A673 (cell line): ENCODE measurements around the gene ALB. TPM values are rescaled to one million over a fixed set of nuclear protein-coding genes. Genes with fewer than 3 reads are reported as not detected.

Experiments used
- BruUV-seq: library from RNA; stranded (reverse); fragments of 400-500 nt; replicated peaks from 2 replicates; lab custom pipeline; 2021; lab: Mats Ljungman, UMichigan
- CTCF ChIA-PET: fragments of 300-600 bp; sonication (Branson Sonifier 250); formaldehyde crosslinking; loops from one replicate; lab custom pipeline; 2022; ENCODE audit warnings: antibody characterized with exemption; lab: Charles Lee
- POLR2A ChIA-PET: fragments of 300-600 bp; sonication (Branson Sonifier 250); formaldehyde crosslinking; loops from one replicate; lab custom pipeline; 2022; ENCODE audit warnings: antibody characterized with exemption; ENCODE audit not compliant: low non-redundant PET; lab: Charles Lee
- DNase-seq: peaks from one replicate; pipeline ENCODE4 v3.0.0-alpha.2; 2015; ENCODE audit warnings: low spot score
- H3K27ac ChIP-seq: fragments of 200-600 bp; sonication (generic); 2 replicates; pipeline ENCODE4 v1.5.1; 2016; ENCODE audit warnings: mixed run types, low read depth, mild to moderate bottlenecking, mixed read lengths, antibody characterized with exemption, low read length; ENCODE audit not compliant: poor library complexity, severe bottlenecking
- H3K27me3 ChIP-seq: fragments of 200-600 bp; sonication (generic); replicated peaks from 2 replicates; pipeline ENCODE4 v1.6.1; 2017; ENCODE audit warnings: mixed run types, low read depth, mild to moderate bottlenecking, mixed read lengths, antibody characterized with exemption, low read length; ENCODE audit not compliant: insufficient read depth, poor library complexity
- H3K36me3 ChIP-seq: fragments of 200-600 bp; sonication (generic); 2 replicates; pipeline ENCODE4 v1.6.1; 2016; ENCODE audit warnings: mixed run types, mild to moderate bottlenecking, mixed read lengths, antibody characterized with exemption, low read length; ENCODE audit not compliant: insufficient read depth, poor library complexity, severe bottlenecking
- H3K4me1 ChIP-seq: fragments of 200-600 bp; sonication (generic); 2 replicates; pipeline ENCODE4 v1.6.1; 2017; ENCODE audit warnings: mixed run types, mild to moderate bottlenecking, mixed read lengths, antibody characterized with exemption, low read length; ENCODE audit not compliant: insufficient read depth, poor library complexity, severe bottlenecking
- H3K4me3 ChIP-seq: fragments of 200-600 bp; sonication (generic); 2 replicates; pipeline ENCODE4 v1.5.1; 2016; ENCODE audit warnings: low read depth, mixed run types, mild to moderate bottlenecking, mixed read lengths, low read length; ENCODE audit not compliant: poor library complexity, severe bottlenecking
- H3K9me3 ChIP-seq: fragments of 200-600 bp; sonication (generic); 2 replicates; pipeline ENCODE4 v1.6.1; 2016; ENCODE audit warnings: mixed run types, low read depth, mild to moderate bottlenecking, mixed read lengths, antibody characterized with exemption, low read length; ENCODE audit not compliant: poor library complexity, severe bottlenecking
- EZH2 ChIP-seq: fragments of 200-600 bp; sonication (generic); IDR thresholded peaks from 2 replicates; pipeline ENCODE4 v1.6.1; 2017; ENCODE audit warnings: borderline replicate concordance, low read depth, mild to moderate bottlenecking, mixed read lengths, antibody characterized with exemption, low read length; ENCODE audit not compliant: poor library complexity, severe bottlenecking
- intact Hi-C: fragments of 100-400 bp; cut with micrococcal nuclease; formaldehyde crosslinking; loops from one replicate; pipeline ENCODE4 v1.10.0; 2022; ENCODE audit not compliant: unreplicated experiment
- total RNA-seq: library from RNA; stranded (reverse); gene quantifications from 2 replicates; pipeline ENCODE4 v1.2.3, GENCODE V29; 2021
- TF ChIP-seq, protein P1 (sequence below): fragments of 300-800, 200-600 bp; sonication (generic); conservative IDR thresholded peaks from 2 replicates; pipeline ENCODE4 v1.5.1; 2017; ENCODE audit warnings: low read depth, mild to moderate bottlenecking, antibody characterized with exemption, low read length, moderate library complexity, mixed read lengths

The ALB gene
- total RNA-seq, 1 experiment from 2014 or later = not detected

DNA sequence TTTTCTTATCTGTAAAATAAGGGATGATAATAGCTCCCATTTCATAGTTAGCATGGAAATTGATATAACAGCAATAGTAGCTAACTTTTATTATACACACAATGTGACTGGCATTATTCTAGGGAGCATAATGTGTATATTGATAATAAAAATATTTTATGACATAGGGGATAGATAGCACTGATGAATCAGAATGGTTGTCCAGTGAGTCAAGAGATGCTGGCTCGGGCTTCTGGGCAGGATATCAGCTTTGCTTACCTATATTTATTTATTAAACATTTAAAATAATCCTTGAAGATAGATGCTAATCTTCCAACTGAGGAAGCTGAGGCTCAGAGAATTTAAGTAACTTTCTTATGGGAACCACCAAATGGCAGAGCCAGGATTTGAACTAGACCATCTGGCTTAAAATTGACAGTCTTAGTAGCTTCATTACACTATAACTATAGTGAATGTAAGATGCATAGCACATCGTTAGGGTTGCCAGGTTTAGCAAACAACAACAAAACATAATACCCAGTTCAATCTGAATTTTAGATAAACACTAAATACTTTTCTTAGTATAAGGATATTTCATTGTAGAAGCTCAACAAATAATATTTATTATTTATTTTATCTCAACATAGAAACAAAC, 34.6 kb downstream of the ALB start:
- TF ChIP-seq, protein P1, sequence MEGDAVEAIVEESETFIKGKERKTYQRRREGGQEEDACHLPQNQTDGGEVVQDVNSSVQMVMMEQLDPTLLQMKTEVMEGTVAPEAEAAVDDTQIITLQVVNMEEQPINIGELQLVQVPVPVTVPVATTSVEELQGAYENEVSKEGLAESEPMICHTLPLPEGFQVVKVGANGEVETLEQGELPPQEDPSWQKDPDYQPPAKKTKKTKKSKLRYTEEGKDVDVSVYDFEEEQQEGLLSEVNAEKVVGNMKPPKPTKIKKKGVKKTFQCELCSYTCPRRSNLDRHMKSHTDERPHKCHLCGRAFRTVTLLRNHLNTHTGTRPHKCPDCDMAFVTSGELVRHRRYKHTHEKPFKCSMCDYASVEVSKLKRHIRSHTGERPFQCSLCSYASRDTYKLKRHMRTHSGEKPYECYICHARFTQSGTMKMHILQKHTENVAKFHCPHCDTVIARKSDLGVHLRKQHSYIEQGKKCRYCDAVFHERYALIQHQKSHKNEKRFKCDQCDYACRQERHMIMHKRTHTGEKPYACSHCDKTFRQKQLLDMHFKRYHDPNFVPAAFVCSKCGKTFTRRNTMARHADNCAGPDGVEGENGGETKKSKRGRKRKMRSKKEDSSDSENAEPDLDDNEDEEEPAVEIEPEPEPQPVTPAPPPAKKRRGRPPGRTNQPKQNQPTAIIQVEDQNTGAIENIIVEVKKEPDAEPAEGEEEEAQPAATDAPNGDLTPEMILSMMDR = no peak
- no peak overlapping the region for H3K4me3 ChIP-seq
- intact Hi-C loops = no loop called here
- BruUV-seq = no TSS peak
- H3K9me3 ChIP-seq = no peaks in the 10 kb centered on the region
- CTCF ChIA-PET = no interaction called here
- no peak overlapping the region for H3K27ac ChIP-seq
- no peaks in the 10 kb centered on the region for H3K4me1 ChIP-seq
- POLR2A ChIA-PET = no interaction called here
- H3K36me3 ChIP-seq = no peaks in the 10 kb centered on the region
- DNase-seq = no peak
- H3K27me3 ChIP-seq = no peaks in the 10 kb centered on the region

DNA sequence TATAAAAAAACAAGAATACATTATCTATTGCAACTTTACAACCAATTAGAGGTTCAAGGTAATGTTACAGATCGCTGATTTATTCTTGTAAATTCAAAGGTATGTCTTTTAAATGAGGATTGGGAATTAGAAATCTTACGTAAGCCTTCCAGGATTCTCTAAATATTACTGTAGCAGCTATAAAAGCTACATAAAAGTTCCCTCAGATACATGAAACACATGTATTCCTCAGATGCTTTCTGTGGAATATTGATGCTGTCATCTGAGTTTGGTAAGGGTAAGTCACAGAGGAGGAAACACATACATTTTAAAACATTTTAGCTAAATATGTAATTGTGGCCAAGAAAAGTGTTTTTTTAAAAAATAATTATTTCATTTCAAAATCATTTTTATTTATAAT, 35.4 kb downstream of the ALB start:
- POLR2A ChIA-PET = no interaction called here
- BruUV-seq = no TSS peak

DNA sequence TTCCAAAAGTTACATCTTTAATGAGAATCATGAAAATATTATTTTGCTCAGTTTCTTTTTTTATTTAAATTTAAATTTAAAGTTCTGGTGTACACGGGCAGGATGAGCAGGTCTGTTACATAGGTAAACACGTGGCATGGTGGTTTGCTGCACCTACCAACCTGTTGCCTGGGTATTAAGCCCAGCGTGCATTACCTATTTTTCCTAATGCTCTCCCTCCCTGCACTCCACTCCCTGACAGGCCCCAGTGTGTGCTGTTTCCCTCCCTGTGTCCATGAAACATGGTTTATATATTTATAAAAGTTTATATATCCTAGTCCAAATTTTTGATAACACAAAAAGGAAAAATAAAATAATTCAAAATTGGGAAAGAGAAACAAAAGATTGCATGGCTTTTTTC, 35.9 kb downstream of the ALB start:
- no peak for TF ChIP-seq EZH2
- TF ChIP-seq, protein P1 = no peak
- no peak overlapping the region for H3K4me3 ChIP-seq
- no peak for DNase-seq
- no peaks in the 10 kb centered on the region for H3K36me3 ChIP-seq
- no TSS peak for BruUV-seq
- no peaks in the 10 kb centered on the region for H3K27me3 ChIP-seq
- H3K27ac ChIP-seq = no peak overlapping the region
- POLR2A ChIA-PET = no interaction called here
- CTCF ChIA-PET = no interaction called here
- H3K4me1 ChIP-seq = no peaks in the 10 kb centered on the region
- intact Hi-C loops = loop anchor here (10.0 kb wide), 1 partner anchor 125 kb away; no protein-coding TSS in a partner anchor
- no peaks in the 10 kb centered on the region for H3K9me3 ChIP-seq

More for the DNA sequence above, 35.4 kb downstream of the ALB start:
- Histone ChIP-seq H3K27ac (no peak overlapping the region), H3K9me3 (no peaks in the 10 kb centered on the region), H3K36me3 (no peaks in the 10 kb centered on the region), H3K4me3 (no peak overlapping the region), H3K4me1 (no peaks in the 10 kb centered on the region), H3K27me3 (no peaks in the 10 kb centered on the region)
- intact Hi-C loops = no loop called here
- TF ChIP-seq, protein P1 = no peak
- CTCF ChIA-PET = no interaction called here
- no peak for DNase-seq
